Thyroid gland (tissue), 4 donors: ENCODE measurements around the gene ANXA10. TPM values are rescaled to one million over a fixed set of nuclear protein-coding genes. Genes with fewer than 3 reads are reported as not detected.

ENCODE experiments used
- DNase-seq, 2 donors: peaks; one replicate each; pipeline ENCODE4 v3.0.0-alpha.2; 2019
- H3K27ac ChIP-seq, 3 donors: fragments of 200-600 bp; sonication (generic); 1 replicate in 2 of 3; 2 replicates in 1 of 3; pipeline ENCODE4 v1.5.1; 2016 to 2019; ENCODE audit warnings: mild to moderate bottlenecking in 1 of 3, moderate library complexity in 1 of 3
- H3K27me3 ChIP-seq: fragments of 200-600 bp; sonication (generic); one replicate; pipeline ENCODE4 v1.5.1; 2019
- H3K36me3 ChIP-seq, 2 donors: fragments of 200-600 bp; sonication (generic); one replicate each; pipeline ENCODE4 v1.5.1; 2016 to 2019
- H3K4me1 ChIP-seq, 2 donors: fragments of 200-600 bp; sonication (generic); one replicate each; pipeline ENCODE4 v1.5.1; 2017 to 2019
- H3K4me3 ChIP-seq, 3 donors: fragments of 200-600 bp; sonication (generic); replicated peaks in 1 of 3; 1 replicate in 2 of 3; 2 replicates in 1 of 3; pipeline ENCODE4 v1.5.1; 2016; ENCODE audit warnings: mild to moderate bottlenecking in 1 of 3
- H3K9me3 ChIP-seq: fragments of 200-600 bp; sonication (generic); one replicate; pipeline ENCODE4 v1.5.1; 2017
- CTCF ChIP-seq, 6 experiments: fragments of 200-600 bp in 3 of 6; fragments of 450-650 bp in 3 of 6; sonication (generic) in 3 of 6; IDR thresholded peaks; one replicate each; pipeline ENCODE4 v1.5.1; 2016 to 2019; ENCODE audit warnings: antibody characterized with exemption in 6 of 6, mild to moderate bottlenecking in 2 of 6, inconsistent platforms in 1 of 6, moderate library complexity in 1 of 6
- POLR2A ChIP-seq, 2 donors: fragments of 450-650 bp; IDR thresholded peaks; one replicate each; pipeline ENCODE4 v1.6.1; 2017; ENCODE audit warnings: antibody characterized with exemption in 2 of 2, mild to moderate bottlenecking in 2 of 2, moderate library complexity in 1 of 2
- WGBS, 2 donors: methylation state at CpG; one replicate each; pipeline ENCODE4 v1.1.5; 2017; 5-methylcytosine and 5-hydroxymethylcytosine counted together
- intact Hi-C: fragments of 100-400 bp; cut with DNase I; formaldehyde crosslinking; loops from one replicate; pipeline ENCODE4 v1.15.1; 2023
- total RNA-seq, 4 donors: library from RNA; depleted of rRNA; stranded (reverse); fragments of >200 nt; gene quantifications; one replicate each; pipeline ENCODE4 v1.2.3, GENCODE V29; 2016

ANXA10 gene
- not detected for total RNA-seq

GRCh38 chr4:168092176-168092712 lies at the start of gene ANXA10:
TSS of gene ANXA10 (plus strand) at chr4:168092537. CDS start at chr4:168092701, 164 bp downstream.
- 88 to 96% methylated on average over 1 of the region's 1 CpG for WGBS, 2 donors
- H3K27ac ChIP-seq, result no peak within 1 kb of the TSS
- H3K27me3 ChIP-seq, result no peaks in the 10 kb centered on the region
- H3K4me3 ChIP-seq, result no peak within 1 kb of the TSS
- no peak for DNase-seq
- intact Hi-C loops, result no loop called here
- TF ChIP-seq POLR2A (IDR thresholded peaks at IDR 0.05), result no peak
- no peak for TF ChIP-seq CTCF (IDR thresholded peaks at IDR 0.05)
- no peaks in the 10 kb centered on the region for H3K36me3 ChIP-seq
- no peaks in the 10 kb centered on the region for H3K9me3 ChIP-seq
- no peaks in the 10 kb centered on the region for H3K4me1 ChIP-seq

GRCh38 chr4:168045354-168045753 lies 47.0 kb upstream of the ANXA10 start:
- H3K4me1 ChIP-seq, result no peaks in the 10 kb centered on the region
- no peaks in the 10 kb centered on the region for H3K9me3 ChIP-seq
- no peaks in the 10 kb centered on the region for H3K27me3 ChIP-seq
- no peaks in the 10 kb centered on the region for H3K36me3 ChIP-seq
- no peak overlapping the region for H3K4me3 ChIP-seq
- intact Hi-C loops, result no loop called here
- no peak for DNase-seq
- no peak for TF ChIP-seq CTCF (IDR thresholded peaks at IDR 0.05)
- TF ChIP-seq POLR2A (IDR thresholded peaks at IDR 0.05), result no peak
- no peak overlapping the region for H3K27ac ChIP-seq

- Histone ChIP-seq H3K36me3 (no peaks in the 10 kb centered on the region), H3K27ac (no peak overlapping the region), H3K9me3 (no peaks in the 10 kb centered on the region), H3K27me3 (no peaks in the 10 kb centered on the region), H3K4me3 (no peak overlapping the region), H3K4me1 (no peaks in the 10 kb centered on the region)
- 72 to 74% methylated on average over 2 of the region's 2 CpGs for WGBS, 2 donors
- DNase-seq, result no peak
- intact Hi-C loops, result no loop called here
- TF ChIP-seq POLR2A (IDR thresholded peaks at IDR 0.05), result no peak
- no peak for TF ChIP-seq CTCF (IDR thresholded peaks at IDR 0.05)
Measured at GRCh38 chr4:168050002-168050401, 42.3 kb upstream of the ANXA10 start.

GRCh38 chr4:168051526-168051925 lies 40.8 kb upstream of the ANXA10 start:
- no peak for DNase-seq
- no peaks in the 10 kb centered on the region for H3K9me3 ChIP-seq
- H3K27ac ChIP-seq, result no peak overlapping the region
- H3K4me3 ChIP-seq, result no peak overlapping the region
- no peaks in the 10 kb centered on the region for H3K36me3 ChIP-seq
- no peak for TF ChIP-seq POLR2A (IDR thresholded peaks at IDR 0.05)
- TF ChIP-seq CTCF (IDR thresholded peaks at IDR 0.05), result no peak
- no peaks in the 10 kb centered on the region for H3K27me3 ChIP-seq
- no peaks in the 10 kb centered on the region for H3K4me1 ChIP-seq
- intact Hi-C loops, result no loop called here

GRCh38 chr4:168057412-168057811 lies 34.9 kb upstream of the ANXA10 start:
- TF ChIP-seq POLR2A (IDR thresholded peaks at IDR 0.05), result no peak
- TF ChIP-seq CTCF (IDR thresholded peaks at IDR 0.05), result no peak
- WGBS, 2 donors, result 89 to 92% methylated on average over 3 of the region's 3 CpGs
- Histone ChIP-seq H3K4me3 (no peak overlapping the region), H3K27me3 (no peaks in the 10 kb centered on the region), H3K27ac (no peak overlapping the region), H3K4me1 (no peaks in the 10 kb centered on the region), H3K9me3 (no peaks in the 10 kb centered on the region), H3K36me3 (no peaks in the 10 kb centered on the region)
- DNase-seq, result no peak
- intact Hi-C loops, result no loop called here
